ENCODE data around the gene CNTN1.
"Not testable (repeated sequence)": the region's sequence is repeated elsewhere in the genome, so short reads cannot be mapped to it uniquely, and the experiment has no call there.

The CNTN1 gene

GRCh38 chr12:41076114-41076513 lies 383.9 kb downstream of the CNTN1 start:
- Mint-ChIP-seq H3K27me3 (no peaks in the 10 kb centered on the region), H3K4me1 (no peaks in the 10 kb centered on the region), H3K4me3 (no peak overlapping the region), H3K9me3 (peaks cover 9% of the 10 kb centered on the region), H3K27ac (no peak overlapping the region), H3K36me3 (no peaks in the 10 kb centered on the region)
- ATAC-seq, result no peak

- not testable (repeated sequence) for H3K27me3 Mint-ChIP-seq, H3K9me3 Mint-ChIP-seq, H3K36me3 Mint-ChIP-seq, H3K27ac Mint-ChIP-seq, H3K4me1 Mint-ChIP-seq, ATAC-seq, H3K4me3 Mint-ChIP-seq
These were observed 389.0 kb downstream of the CNTN1 start for GRCh38 chr12:41081241-41081640.

DNA sequence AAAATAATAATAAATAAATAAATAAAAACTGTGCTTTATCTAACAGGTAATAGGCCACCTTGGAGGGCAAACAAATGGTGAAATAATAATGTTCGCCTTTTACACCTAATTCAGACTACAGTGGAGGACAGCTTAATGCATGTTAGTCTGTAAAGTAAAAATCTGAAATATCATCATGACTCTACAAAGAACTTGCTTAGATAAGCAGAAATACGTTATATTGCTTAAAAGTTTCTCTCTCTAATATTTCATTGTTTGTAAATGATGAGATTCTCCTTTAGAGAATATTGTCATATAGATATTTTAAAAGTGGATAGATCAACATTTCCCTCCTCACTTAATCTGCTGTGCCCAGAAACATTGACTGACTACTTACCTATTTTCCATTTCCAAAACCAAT lies 397.2 kb downstream of the CNTN1 start:
- Mint-ChIP-seq H3K27me3 (no peaks in the 10 kb centered on the region), H3K9me3 (peaks cover 3% of the 10 kb centered on the region), H3K4me3 (no peak overlapping the region), H3K27ac (no peak overlapping the region), H3K4me1 (no peaks in the 10 kb centered on the region), H3K36me3 (no peaks in the 10 kb centered on the region)
- no peak for ATAC-seq

GRCh38 chr12:41092115-41092514 lies 399.9 kb downstream of the CNTN1 start:
- Mint-ChIP-seq H3K36me3 (no peaks in the 10 kb centered on the region), H3K27me3 (no peaks in the 10 kb centered on the region), H3K27ac (no peak overlapping the region), H3K4me1 (no peaks in the 10 kb centered on the region), H3K9me3 (peaks cover 3% of the 10 kb centered on the region), H3K4me3 (no peak overlapping the region)
- ATAC-seq, result no peak

DNA sequence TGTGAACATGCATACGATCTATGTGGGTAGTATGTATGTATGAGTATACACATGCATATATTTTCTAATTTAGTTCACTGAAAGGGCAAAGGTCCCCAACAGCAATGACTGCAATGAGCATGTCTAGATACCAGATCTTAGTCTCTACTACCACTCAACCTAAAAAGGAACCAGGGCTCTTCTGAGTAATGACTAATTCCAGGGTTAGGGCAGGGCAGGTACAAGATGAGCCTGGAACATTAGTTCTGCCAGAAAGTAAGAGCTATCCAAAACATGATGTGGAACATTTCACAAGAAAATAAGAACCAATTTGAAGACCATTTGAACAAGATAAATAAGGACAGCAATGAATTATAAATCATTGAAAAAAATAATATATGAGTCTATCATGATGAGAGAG lies 404.6 kb downstream of the CNTN1 start:
- Mint-ChIP-seq H3K27me3 (no peaks in the 10 kb centered on the region), H3K36me3 (no peaks in the 10 kb centered on the region), H3K4me3 (no peak overlapping the region), H3K4me1 (no peaks in the 10 kb centered on the region), H3K27ac (no peak overlapping the region), H3K9me3 (no peaks in the 10 kb centered on the region)
- no peak for ATAC-seq

DNA sequence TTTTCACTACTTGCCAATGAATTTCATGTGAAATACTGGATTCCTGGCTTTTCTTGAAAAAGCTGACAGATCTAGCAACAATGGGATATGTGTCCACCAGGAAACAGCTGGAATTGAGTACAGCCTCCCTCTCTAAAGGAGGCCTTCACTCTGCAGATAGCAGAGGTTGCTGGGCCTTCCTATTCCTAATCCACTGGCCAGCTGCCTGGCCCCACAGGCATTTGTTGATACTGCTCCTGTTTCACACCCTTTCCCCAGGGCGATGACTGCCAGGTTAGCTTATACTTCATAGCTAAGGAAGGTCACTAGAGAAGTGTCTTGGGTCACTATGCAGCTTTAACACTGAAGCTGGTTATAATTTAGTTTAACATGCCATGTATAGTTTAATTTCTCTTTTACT lies 408.3 kb downstream of the CNTN1 start:
- H3K4me1 Mint-ChIP-seq, result no peaks in the 10 kb centered on the region
- no peaks in the 10 kb centered on the region for H3K9me3 Mint-ChIP-seq
- no peak overlapping the region for H3K27ac Mint-ChIP-seq
- no peaks in the 10 kb centered on the region for H3K27me3 Mint-ChIP-seq
- no peak for ATAC-seq
- no peaks in the 10 kb centered on the region for H3K36me3 Mint-ChIP-seq
- H3K4me3 Mint-ChIP-seq, result no peak overlapping the region

DNA sequence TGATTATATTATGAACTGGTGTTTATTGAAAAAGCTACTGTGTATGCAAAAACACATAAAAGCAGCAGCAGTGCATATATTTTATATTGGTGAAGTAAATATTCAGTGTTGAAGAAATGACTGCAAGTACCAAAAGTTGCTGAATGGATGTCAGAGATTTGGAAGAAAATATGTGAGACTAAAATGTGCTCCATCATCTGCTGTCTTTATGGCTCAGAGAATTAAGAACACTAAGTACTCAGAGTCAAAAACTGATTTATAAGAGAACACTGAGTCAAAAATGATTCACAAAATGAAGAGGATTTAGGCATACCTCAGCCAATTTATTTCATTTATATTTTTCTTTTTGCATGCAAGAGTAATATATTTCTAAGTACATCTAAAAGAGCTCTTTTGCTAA lies 409.6 kb downstream of the CNTN1 start:
- Mint-ChIP-seq H3K36me3 (no peaks in the 10 kb centered on the region), H3K27ac (no peak overlapping the region), H3K27me3 (no peaks in the 10 kb centered on the region), H3K9me3 (no peaks in the 10 kb centered on the region), H3K4me1 (no peaks in the 10 kb centered on the region), H3K4me3 (no peak overlapping the region)
- no peak for ATAC-seq

DNA sequence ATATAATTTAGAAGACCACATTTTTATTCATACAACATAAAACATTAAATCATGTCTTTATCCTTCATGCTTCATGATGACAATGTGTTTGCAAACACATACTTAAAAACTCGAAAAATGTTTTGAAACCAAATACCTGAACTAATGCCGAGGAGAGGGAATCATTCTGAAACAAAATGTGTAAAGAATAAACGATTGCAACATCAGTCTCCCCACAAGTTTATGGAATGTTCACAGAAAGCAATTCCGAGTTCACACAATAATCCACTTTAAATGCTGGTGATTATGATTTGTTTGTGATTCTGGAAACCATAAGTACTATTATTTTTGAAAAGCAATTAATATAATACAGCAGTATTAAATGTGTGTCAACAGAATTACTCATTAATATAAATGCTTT lies 411.4 kb downstream of the CNTN1 start:
- no peaks in the 10 kb centered on the region for H3K27me3 Mint-ChIP-seq
- no peak overlapping the region for H3K4me3 Mint-ChIP-seq
- ATAC-seq, result no peak
- H3K4me1 Mint-ChIP-seq, result no peaks in the 10 kb centered on the region
- H3K36me3 Mint-ChIP-seq, result no peaks in the 10 kb centered on the region
- H3K27ac Mint-ChIP-seq, result no peak overlapping the region
- peaks cover 3% of the 10 kb centered on the region for H3K9me3 Mint-ChIP-seq

DNA sequence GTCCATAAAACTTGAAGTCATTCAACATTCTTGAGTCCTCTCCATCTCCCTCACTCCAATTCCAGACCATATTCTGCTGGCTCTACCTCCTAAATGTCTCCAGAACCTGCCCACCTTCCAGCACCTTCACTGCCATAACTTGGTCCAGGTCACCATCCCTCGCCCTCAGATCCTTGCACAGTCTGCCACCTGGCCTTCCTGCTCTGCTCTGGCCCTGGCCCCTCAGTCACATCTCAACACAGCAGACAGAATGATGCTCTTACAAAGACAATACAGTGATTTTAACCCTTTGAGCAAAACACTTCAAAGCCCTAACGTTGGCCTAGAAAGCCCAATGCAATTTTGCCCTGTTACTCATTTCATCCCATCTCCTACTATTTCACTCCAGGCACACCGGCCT lies 414.1 kb downstream of the CNTN1 start:
- H3K4me1 Mint-ChIP-seq, result no peaks in the 10 kb centered on the region
- no peaks in the 10 kb centered on the region for H3K36me3 Mint-ChIP-seq
- no peak overlapping the region for H3K4me3 Mint-ChIP-seq
- H3K9me3 Mint-ChIP-seq, result peaks cover 3% of the 10 kb centered on the region
- ATAC-seq, result peak; percentile 61
- no peak overlapping the region for H3K27ac Mint-ChIP-seq
- H3K27me3 Mint-ChIP-seq, result no peaks in the 10 kb centered on the region

DNA sequence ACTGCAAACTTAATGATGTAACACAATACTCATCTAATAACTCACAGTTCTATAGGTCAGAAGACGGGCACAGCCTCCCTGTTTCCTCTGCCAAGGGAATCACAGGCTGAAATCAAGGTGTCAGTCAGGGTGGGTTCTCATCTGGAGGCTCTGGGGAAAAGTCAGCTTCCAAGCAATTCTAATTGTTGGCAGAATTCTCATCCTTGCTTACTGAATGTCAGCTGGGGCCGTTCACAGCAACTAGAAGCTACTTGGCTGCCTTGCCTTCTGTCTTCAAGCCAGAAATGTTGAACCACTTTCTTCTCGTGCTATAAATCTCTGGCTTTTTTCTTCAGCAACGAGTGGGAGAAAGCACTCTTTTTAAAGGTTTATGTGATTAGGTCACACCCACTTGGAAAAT lies 415.8 kb downstream of the CNTN1 start:
- H3K4me1 Mint-ChIP-seq, result no peaks in the 10 kb centered on the region
- no peaks in the 10 kb centered on the region for H3K27me3 Mint-ChIP-seq
- no peak for ATAC-seq
- no peak overlapping the region for H3K4me3 Mint-ChIP-seq
- no peak overlapping the region for H3K27ac Mint-ChIP-seq
- peaks cover 3% of the 10 kb centered on the region for H3K9me3 Mint-ChIP-seq
- H3K36me3 Mint-ChIP-seq, result no peaks in the 10 kb centered on the region

DNA sequence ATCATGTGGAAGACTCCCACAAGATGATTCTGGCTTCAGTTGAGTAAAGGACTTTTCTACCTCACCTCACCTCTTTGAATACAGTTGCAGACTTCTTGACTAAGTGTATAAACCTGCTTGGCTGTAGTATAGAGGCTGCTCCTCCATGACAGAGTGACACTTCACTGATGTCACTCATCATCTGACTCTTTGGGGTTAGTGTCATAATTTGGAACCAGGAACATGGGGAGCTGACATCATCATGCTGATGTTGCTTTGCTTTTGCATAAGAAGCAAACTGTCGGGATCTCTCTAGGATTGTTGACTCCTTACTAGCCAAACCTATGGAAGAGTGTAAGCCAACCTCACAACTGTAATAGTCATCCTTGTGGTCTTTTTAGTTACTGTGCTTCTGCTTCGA lies 420.7 kb downstream of the CNTN1 start:
- Mint-ChIP-seq H3K27me3 (no peaks in the 10 kb centered on the region), H3K4me1 (no peaks in the 10 kb centered on the region), H3K4me3 (no peak overlapping the region), H3K27ac (no peak overlapping the region), H3K36me3 (no peaks in the 10 kb centered on the region), H3K9me3 (no peaks in the 10 kb centered on the region)
- ATAC-seq, result no peak

GRCh38 chr12:41120211-41120610 lies 428.0 kb downstream of the CNTN1 start:
- ATAC-seq, result no peak
- no peaks in the 10 kb centered on the region for H3K9me3 Mint-ChIP-seq
- H3K27me3 Mint-ChIP-seq, result no peaks in the 10 kb centered on the region
- no peaks in the 10 kb centered on the region for H3K36me3 Mint-ChIP-seq
- no peaks in the 10 kb centered on the region for H3K4me1 Mint-ChIP-seq
- H3K27ac Mint-ChIP-seq, result no peak overlapping the region
- H3K4me3 Mint-ChIP-seq, result no peak overlapping the region

- ATAC-seq, result no peak
- Mint-ChIP-seq H3K9me3 (no peaks in the 10 kb centered on the region), H3K27me3 (no peaks in the 10 kb centered on the region), H3K4me1 (no peaks in the 10 kb centered on the region), H3K4me3 (no peak overlapping the region), H3K27ac (no peak overlapping the region), H3K36me3 (no peaks in the 10 kb centered on the region)
These were observed 429.1 kb downstream of the CNTN1 start for GRCh38 chr12:41121374-41121773.

Data from stimulated activated memory B cell treated with anti-CD40 and anti-IgM and Interleukin-4, amounts not matched to agents 10 μg/mL and 1 μg/mL and 100 μg/mL, for 72 hours (primary cell).